H1 (cell line): ENCODE results near the gene CHCHD3. TPM values are rescaled to one million over a fixed set of nuclear protein-coding genes. Genes with fewer than 3 reads are reported as not detected.

ENCODE experiments used
- CTCF ChIA-PET: fragments of 300-600 bp; sonication (Branson Sonifier 250); formaldehyde crosslinking; loops from one replicate; lab custom pipeline; 2021; ENCODE audit not compliant: partially characterized antibody; lab: Charles Lee
- POLR2A ChIA-PET: fragments of 300-600 bp; sonication (Branson Sonifier 250); formaldehyde crosslinking; loops from one replicate; lab custom pipeline; 2021; ENCODE audit warnings: inconsistent platforms; ENCODE audit not compliant: partially characterized antibody; lab: Charles Lee
- DNase-seq, 2 experiments: peaks; one replicate each; pipeline versions ENCODE4 v3.0.0 to v3.0.0-alpha.2; 2010 to 2022; ENCODE audit warnings: low spot score in 2 of 2, low read depth in 1 of 2, mixed read lengths in 1 of 2
- FAIRE-seq: peaks from 2 replicates; lab custom pipeline; 2011; peaks lifted over from hg19 to GRCh38; lab: Jason Lieb, UNC
- H2AFZ ChIP-seq: 2 replicates; pipeline ENCODE4 v1.8.1; 2012; ENCODE audit warnings: low read length, inconsistent platforms
- H2AK5ac ChIP-seq: 2 replicates; pipeline ENCODE4 v1.6.1; 2013; ENCODE audit warnings: low read depth, low read length
- H2BK120ac ChIP-seq: replicated peaks from 2 replicates; pipeline ENCODE3; 2013; ENCODE audit warnings: low read depth, low read length, inconsistent platforms
- H2BK12ac ChIP-seq: 2 replicates; pipeline ENCODE4 v1.6.1; 2013; ENCODE audit warnings: low read depth, low read length
- H2BK15ac ChIP-seq: 2 replicates; pipeline ENCODE4 v1.6.1; 2013; ENCODE audit warnings: low read length
- H2BK20ac ChIP-seq: 2 replicates; pipeline ENCODE4 v1.6.1; 2013; ENCODE audit warnings: low read length
- H2BK5ac ChIP-seq: 2 replicates; pipeline ENCODE4 v1.6.1; 2013; ENCODE audit warnings: low read depth, low read length
- H3K14ac ChIP-seq: 2 replicates; pipeline ENCODE4 v1.6.1; 2013; ENCODE audit warnings: inconsistent platforms; ENCODE audit not compliant: insufficient read length
- H3K18ac ChIP-seq: 2 replicates; pipeline ENCODE4 v1.6.1; 2013; ENCODE audit warnings: low read length; ENCODE audit errors: extremely low read depth
- H3K23ac ChIP-seq: 2 replicates; pipeline ENCODE4 v1.6.1; 2013; ENCODE audit warnings: inconsistent platforms; ENCODE audit not compliant: insufficient read length
- H3K23me2 ChIP-seq: 2 replicates; pipeline ENCODE4 v1.6.1; 2013; ENCODE audit warnings: low read depth, low read length
- H3K27ac ChIP-seq: 2 replicates; pipeline ENCODE4 v1.6.1; 2011; ENCODE audit warnings: low read depth, low read length, inconsistent platforms
- H3K27me3 ChIP-seq, 4 experiments: replicated peaks in 1 of 4; 1 replicate in 1 of 4; 2 replicates in 3 of 4; pipeline versions ENCODE4 v1.6.1 to v1.8.1; 2011 to 2013; ENCODE audit warnings: low read length in 3 of 4, mild to moderate bottlenecking in 3 of 4, inconsistent platforms in 2 of 4, mixed read lengths in 2 of 4, moderate library complexity in 1 of 4; ENCODE audit not compliant: control insufficient read depth in 3 of 4, insufficient read depth in 3 of 4; ENCODE audit errors: extremely low read depth in 1 of 4
- H3K36me3 ChIP-seq, 4 experiments: 2 replicates each; pipeline versions ENCODE4 v1.6.1 to v1.8.1; 2011 to 2013; ENCODE audit warnings: mild to moderate bottlenecking in 4 of 4, low read length in 3 of 4, moderate library complexity in 2 of 4, control low read depth in 1 of 4, inconsistent platforms in 1 of 4; ENCODE audit not compliant: insufficient read depth in 4 of 4, control insufficient read depth in 2 of 4
- H3K4ac ChIP-seq: replicated peaks from 2 replicates; pipeline ENCODE3; 2013; ENCODE audit warnings: low read length, low read depth, mixed read lengths, inconsistent platforms; ENCODE audit not compliant: insufficient read length
- H3K4me1 ChIP-seq, 4 experiments: replicated peaks in 1 of 4; 1 replicate in 1 of 4; 2 replicates in 3 of 4; pipeline versions ENCODE4 v1.6.1 to v1.8.1; 2011 to 2013; ENCODE audit warnings: low read length in 3 of 4, inconsistent platforms in 2 of 4, mixed read lengths in 1 of 4; ENCODE audit not compliant: insufficient read depth in 4 of 4, control insufficient read depth in 3 of 4
- H3K4me2 ChIP-seq, 2 experiments: 2 replicates each; pipeline versions ENCODE4 v1.6.1 to v1.8.1; 2011 to 2013; ENCODE audit warnings: low read depth in 2 of 2, low read length in 2 of 2, control low read depth in 1 of 2, inconsistent platforms in 1 of 2, mild to moderate bottlenecking in 1 of 2; ENCODE audit not compliant: insufficient read depth in 1 of 2
- H3K4me3 ChIP-seq, 4 experiments: fragments of 200-600, 300-600 bp in 1 of 4; sonication (generic), shearing (Covaris generic), sonication (Bioruptor Twin) in 1 of 4; 2 replicates each; pipeline versions ENCODE4 v1.5.1 to v1.8.1; 2011 to 2016; ENCODE audit warnings: low read length in 4 of 4, low read depth in 3 of 4, control low read depth in 2 of 4, inconsistent platforms in 2 of 4, mild to moderate bottlenecking in 2 of 4, mixed read lengths in 1 of 4, moderate library complexity in 1 of 4; ENCODE audit not compliant: insufficient read depth in 2 of 4; ENCODE audit errors: extremely low read depth in 1 of 4
- H3K56ac ChIP-seq: replicated peaks from 2 replicates; pipeline ENCODE3; 2013; ENCODE audit warnings: low read depth, mild to moderate bottlenecking, mixed read lengths, low read length, inconsistent platforms; ENCODE audit not compliant: insufficient read length
- H3K79me1 ChIP-seq: 2 replicates; pipeline ENCODE4 v1.6.1; 2013; ENCODE audit warnings: low read depth, low read length, control low read depth
- H3K79me2 ChIP-seq, 2 experiments: 2 replicates each; pipeline versions ENCODE4 v1.6.1 to v1.8.1; 2012 to 2013; ENCODE audit warnings: low read length in 2 of 2, mild to moderate bottlenecking in 2 of 2, inconsistent platforms in 1 of 2; ENCODE audit not compliant: insufficient read depth in 2 of 2, control insufficient read depth in 1 of 2
- H3K9ac ChIP-seq, 4 experiments: replicated peaks in 1 of 4; 1 replicate in 1 of 4; 2 replicates in 3 of 4; pipeline versions ENCODE4 v1.6.1 to v1.8.1; 2011 to 2013; ENCODE audit warnings: low read depth in 3 of 4, low read length in 3 of 4, control low read depth in 2 of 4, mild to moderate bottlenecking in 2 of 4, moderate library complexity in 2 of 4, inconsistent platforms in 1 of 4; ENCODE audit errors: extremely low read depth in 1 of 4
- H3K9me3 ChIP-seq, 2 experiments: 2 replicates each; pipeline versions ENCODE4 v1.6.1 to v1.8.1; 2012 to 2013; ENCODE audit warnings: mild to moderate bottlenecking in 2 of 2, moderate library complexity in 2 of 2, control low read depth in 1 of 2, inconsistent platforms in 1 of 2, low read depth in 1 of 2, low read length in 1 of 2, mixed read lengths in 1 of 2; ENCODE audit not compliant: insufficient read depth in 2 of 2
- H4K20me1 ChIP-seq, 2 experiments: replicated peaks in 1 of 2; 2 replicates each; pipeline versions ENCODE3 to v1.8.1; 2011 to 2013; ENCODE audit warnings: inconsistent platforms in 2 of 2, low read length in 2 of 2, mild to moderate bottlenecking in 1 of 2; ENCODE audit not compliant: insufficient read depth in 2 of 2, control insufficient read depth in 1 of 2
- H4K5ac ChIP-seq: 2 replicates; pipeline ENCODE4 v1.6.1; 2013; ENCODE audit warnings: low read length, low read depth, mixed read lengths, inconsistent platforms; ENCODE audit not compliant: insufficient read length
- H4K8ac ChIP-seq: 2 replicates; pipeline ENCODE4 v1.8.0; 2013; ENCODE audit warnings: mild to moderate bottlenecking, moderate library complexity, low read length, inconsistent platforms; ENCODE audit not compliant: insufficient read depth; ENCODE audit errors: extremely low read depth
- H4K91ac ChIP-seq: replicated peaks from 2 replicates; pipeline ENCODE3; 2013; ENCODE audit warnings: low read length, mixed read lengths, inconsistent platforms; ENCODE audit not compliant: insufficient read length
- CREB1 ChIP-seq: IDR thresholded peaks from 2 replicates; pipeline ENCODE4 v1.6.1; 2012; ENCODE audit warnings: inconsistent platforms
- JUN ChIP-seq: IDR thresholded peaks from 2 replicates; pipeline ENCODE4 v1.6.1; 2011; ENCODE audit warnings: low read depth, mild to moderate bottlenecking, improper control_type of control experiment, low read length
- RAD21 ChIP-seq, 2 experiments: IDR thresholded peaks in 1 of 2; conservative IDR thresholded peaks in 1 of 2; 2 replicates each; pipeline ENCODE4 v1.6.1; 2011; ENCODE audit warnings: low read depth in 2 of 2, low read length in 2 of 2, improper control_type of control experiment in 1 of 2, inconsistent platforms in 1 of 2, mild to moderate bottlenecking in 1 of 2, moderate library complexity in 1 of 2
- RNF2 ChIP-seq: fragments of 200-900, 300-1000 bp; sonication (generic); IDR thresholded peaks from 2 replicates; pipeline ENCODE4 v1.7.1; 2016; ENCODE audit warnings: borderline replicate concordance, low read depth, mild to moderate bottlenecking, antibody characterized with exemption, low read length; ENCODE audit not compliant: poor library complexity, severe bottlenecking; ENCODE audit errors: missing control alignments
- SAP30 ChIP-seq: fragments of 300-600 bp; sonication (generic); IDR thresholded peaks from 2 replicates; pipeline ENCODE4 v1.7.1; 2012; ENCODE audit warnings: low read length, moderate library complexity, mild to moderate bottlenecking, inconsistent platforms; ENCODE audit not compliant: insufficient read depth, insufficient replicate concordance
- USF2 ChIP-seq: IDR thresholded peaks from 2 replicates; pipeline ENCODE4 v1.6.1; 2011; ENCODE audit warnings: low read length, improper control_type of control experiment
- WGBS, 2 experiments: shearing (Covaris generic) in 1 of 2; methylation state at CpG; one replicate each; pipeline versions ENCODE4 v1.1.6 to v1.1.7; 2013 to 2015; ENCODE audit warnings: low lambda C conversion rate in 2 of 2, mixed read lengths in 2 of 2, inconsistent platforms in 1 of 2, low coverage in 1 of 2, missing lambda C conversion rate in 1 of 2; ENCODE audit not compliant: insufficient replicate concordance in 2 of 2, insufficient coverage in 1 of 2, insufficient read length in 1 of 2; ENCODE audit errors: extremely low coverage in 1 of 2, missing lambda C conversion rate in 1 of 2; 5-methylcytosine and 5-hydroxymethylcytosine counted together
- polyA plus RNA-seq, 7 experiments: library from polyadenylated mRNA; depleted of rRNA in 3 of 7; stranded (reverse) in 5 of 7; unstranded in 2 of 7; fragments of >200 nt in 5 of 7; fragments of 200-250 nt in 2 of 7; gene quantifications; 1 replicate in 5 of 7; 2 replicates in 1 of 7; 4 replicates in 1 of 7; pipeline versions ENCODE4 v1.2.1 to v1.2.3, GENCODE V29; 2011 to 2013; ENCODE audit warnings: missing spikeins in 2 of 7, mixed read lengths in 2 of 7
- total RNA-seq: library from RNA; stranded (reverse); fragmentation: NEBNext Ultra II Directional; extraction: Animal tissue kit (Norgen Biotek cat#: 25700); gene quantifications from 2 replicates; pipeline ENCODE4 v1.2.1, GENCODE V29; 2021

Gene CHCHD3
- total and polyA plus RNA-seq, 2 of the 8 experiments (the other 6 are each of a cell fraction or from before 2014, with no cell fraction given) = 42.9 to 137 TPM

- FAIRE-seq (no peak), DNase-seq (no peak)
- H4K5ac ChIP-seq = no peak overlapping the region
These were observed 303.9 kb downstream of the CHCHD3 start for GRCh38 chr7:132777956-132778355.

More at GRCh38 chr7:132777956-132778355, 303.9 kb downstream of the CHCHD3 start:
- no peaks in the 10 kb centered on the region for H3K23me2 ChIP-seq
- POLR2A ChIA-PET = interaction anchor here (0.9 kb wide), 1 partner anchor 8 kb away, joined by 3 read pairs; no protein-coding TSS in a partner anchor
- TF ChIP-seq RAD21 (IDR thresholded peaks at IDR 0.05 in 1 of 2, conservative IDR thresholded peaks at IDR 0.05 in 1 of 2; ENCODE audit: low read depth in 2 of 2, low read length in 2 of 2) (no peak), CREB1 (no peak), JUN (no peak), SAP30 (no peak), RNF2 (no peak), USF2 (no peak)
- H3K18ac ChIP-seq = no peak overlapping the region
- H3K27ac ChIP-seq = no peak overlapping the region
- no peak overlapping the region for H3K14ac ChIP-seq
- no peak overlapping the region for H2BK20ac ChIP-seq
- no peak overlapping the region for H4K8ac ChIP-seq
- no peak overlapping the region for H2BK120ac ChIP-seq
- H3K36me3 ChIP-seq = no peaks in the 10 kb centered on the region
- CTCF ChIA-PET = no interaction called here
- WGBS, 2 experiments = 93% methylated on average over 4 of the region's 4 CpGs; no CpG with 5 or more reads in 1 of the 2 experiments
- H3K56ac ChIP-seq = no peak overlapping the region
- H3K79me2 ChIP-seq = no peaks in the 10 kb centered on the region
- no peak overlapping the region for H3K4me2 ChIP-seq
- no peak overlapping the region for H2BK5ac ChIP-seq
- no peaks in the 10 kb centered on the region for H4K20me1 ChIP-seq
- no peak overlapping the region for H3K9ac ChIP-seq
- no peak overlapping the region for H2BK15ac ChIP-seq
- no peaks in the 10 kb centered on the region for H3K79me1 ChIP-seq
- H3K4ac ChIP-seq = no peak overlapping the region
- no peak overlapping the region for H4K91ac ChIP-seq
- H2BK12ac ChIP-seq = no peak overlapping the region
- H3K27me3 ChIP-seq = no peaks in the 10 kb centered on the region
- H3K9me3 ChIP-seq = no peaks in the 10 kb centered on the region
- H2AFZ ChIP-seq = no peak overlapping the region
- H3K23ac ChIP-seq = no peak overlapping the region
- H3K4me3 ChIP-seq = no peak overlapping the region
- peaks cover 0 to 1% (median 0%) of the 10 kb centered on the region in 4 experiments; a peak in 1 of 7 replicates for H3K4me1 ChIP-seq
- H2AK5ac ChIP-seq = no peak overlapping the region
